ENCODE measurements around the gene SLC35E2B.
A peak's percentile ranks its signal among the peaks of the same experiment; 100 is the strongest.

Gene SLC35E2B

DNA sequence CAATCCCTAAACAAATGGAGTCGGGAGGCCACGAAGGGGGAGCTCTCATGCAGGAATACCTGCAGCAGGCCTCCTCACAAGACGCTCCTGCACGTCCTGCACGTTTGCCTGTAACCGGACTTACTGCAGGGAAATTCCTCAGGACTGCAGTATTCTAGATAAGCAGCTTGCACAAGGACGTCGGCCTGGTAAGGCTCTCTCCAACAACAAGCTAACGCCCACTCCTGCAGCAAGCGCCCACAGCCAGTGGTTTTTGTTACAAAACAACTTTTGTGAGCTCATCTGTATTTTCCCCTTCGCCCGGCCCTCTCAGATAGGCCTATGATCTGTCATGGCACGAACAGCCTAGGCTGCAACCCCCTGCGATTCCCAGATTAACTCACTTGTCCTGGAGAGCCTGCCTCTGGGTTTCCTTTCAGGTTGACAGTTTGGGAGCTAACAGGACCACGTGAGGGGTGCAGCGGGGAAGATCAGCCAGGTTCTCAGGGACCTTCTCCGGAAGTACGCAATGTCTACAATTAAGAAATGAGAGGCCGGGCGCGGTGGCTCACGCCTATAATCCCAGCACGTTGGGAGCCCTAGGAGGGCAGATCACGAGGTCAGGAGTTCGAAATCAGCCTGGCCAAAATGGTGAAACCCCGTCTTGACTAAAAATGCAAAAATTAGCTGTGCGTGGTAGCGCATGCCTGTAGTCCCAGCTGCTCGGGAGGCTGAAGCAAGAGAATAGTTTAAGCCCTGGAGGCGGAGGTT lies 78.2 kb downstream of the SLC35E2B start:
- Histone ChIP-seq H3K4me3 (ENCODE audit: low read depth, low read length, poor library complexity, severe bottlenecking) (peak overlapping the region; percentile 89), H3K36me3 (ENCODE audit: insufficient read depth, low read length) (no peaks in the 10 kb centered on the region; the same call in 1 of the 2 replicates), H3K4me2 (ENCODE audit: low read length) (peak overlapping the region; percentile 66), H3K4me1 (ENCODE audit: insufficient read depth, low read length, severe bottlenecking) (peaks cover 29% of the 10 kb centered on the region), H4K20me1 (ENCODE audit: insufficient read depth, low read length) (no peaks in the 10 kb centered on the region), H3K79me2 (ENCODE audit: insufficient read depth, low read length) (no peaks in the 10 kb centered on the region), H3K9ac (ENCODE audit: low read length) (peak overlapping the region; percentile 53), H3K27ac (ENCODE audit: low read depth, low read length, poor library complexity, severe bottlenecking) (no peak overlapping the region), H2AFZ (ENCODE audit: low read length) (no peak overlapping the region), H3F3A (ENCODE audit: insufficient read depth, low read length) (no peaks in the 10 kb centered on the region), H3K27me3 (ENCODE audit: insufficient read depth, low read length) (no peaks in the 10 kb centered on the region), H3K9me2 (ENCODE audit: low read depth, low read length) (no peaks in the 10 kb centered on the region), H3K9me3 (ENCODE audit: low read length) (no peaks in the 10 kb centered on the region)
- TF ChIP-seq EZH2 (IDR thresholded peaks at IDR 0.05; ENCODE audit: borderline replicate concordance, low read length) (no peak), CTCF (IDR thresholded peaks at IDR 0.05; ENCODE audit: low read length) (no peak)

GRCh38 chr1:1613509-1614082 lies 79.0 kb downstream of the SLC35E2B start:
- Histone ChIP-seq H3K9me2 (ENCODE audit: low read depth, low read length) (no peaks in the 10 kb centered on the region), H3K4me2 (ENCODE audit: low read length) (peak overlapping the region; percentile 66), H3K27ac (ENCODE audit: low read depth, low read length, poor library complexity, severe bottlenecking) (no peak overlapping the region), H3K4me1 (ENCODE audit: insufficient read depth, low read length, severe bottlenecking) (peaks cover 29% of the 10 kb centered on the region), H3K36me3 (ENCODE audit: insufficient read depth, low read length) (no peaks in the 10 kb centered on the region; the same call in 1 of the 2 replicates), H2AFZ (ENCODE audit: low read length) (no peak overlapping the region), H3K27me3 (ENCODE audit: insufficient read depth, low read length) (no peaks in the 10 kb centered on the region), H4K20me1 (ENCODE audit: insufficient read depth, low read length) (no peaks in the 10 kb centered on the region), H3K4me3 (ENCODE audit: low read depth, low read length, poor library complexity, severe bottlenecking) (peak overlapping the region; percentile 89), H3K9me3 (ENCODE audit: low read length) (no peaks in the 10 kb centered on the region), H3K9ac (ENCODE audit: low read length) (no peak overlapping the region), H3K79me2 (ENCODE audit: insufficient read depth, low read length) (no peaks in the 10 kb centered on the region), H3F3A (ENCODE audit: insufficient read depth, low read length) (no peaks in the 10 kb centered on the region)
- TF ChIP-seq EZH2 (IDR thresholded peaks at IDR 0.05; ENCODE audit: borderline replicate concordance, low read length) = no peak
- TF ChIP-seq CTCF (IDR thresholded peaks at IDR 0.05; ENCODE audit: low read length) = no peak

DNA sequence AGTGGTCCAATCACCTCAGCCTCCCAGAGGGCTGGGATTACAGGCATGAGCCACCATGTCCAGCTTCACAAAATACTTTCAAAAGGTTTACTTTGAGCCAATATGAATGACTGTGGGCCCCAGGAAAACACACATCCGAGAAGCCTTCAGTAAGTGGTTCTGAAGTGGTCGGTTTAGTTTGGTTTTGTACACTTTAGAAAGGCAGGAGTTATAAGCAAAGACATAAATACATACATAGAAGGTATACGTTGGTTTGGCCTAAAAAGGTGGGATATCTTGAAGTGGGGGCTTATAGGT lies 80.5 kb downstream of the SLC35E2B start:
- no peak overlapping the region for H3K4me3 ChIP-seq (ENCODE audit: low read depth, low read length, poor library complexity, severe bottlenecking)
- H3K79me2 ChIP-seq (ENCODE audit: insufficient read depth, low read length) = no peaks in the 10 kb centered on the region
- no peaks in the 10 kb centered on the region for H4K20me1 ChIP-seq (ENCODE audit: insufficient read depth, low read length)
- H3K9me3 ChIP-seq (ENCODE audit: low read length) = no peaks in the 10 kb centered on the region
- H3K36me3 ChIP-seq (ENCODE audit: insufficient read depth, low read length) = no peaks in the 10 kb centered on the region
- no peak overlapping the region for H3K9ac ChIP-seq (ENCODE audit: low read length)
- peaks cover 31% of the 10 kb centered on the region for H3K4me1 ChIP-seq (ENCODE audit: insufficient read depth, low read length, severe bottlenecking)
- H3K27me3 ChIP-seq (ENCODE audit: insufficient read depth, low read length) = no peaks in the 10 kb centered on the region
- no peak for TF ChIP-seq EZH2 (IDR thresholded peaks at IDR 0.05; ENCODE audit: borderline replicate concordance, low read length)
- TF ChIP-seq CTCF (IDR thresholded peaks at IDR 0.05; ENCODE audit: low read length) = no peak
- no peak overlapping the region for H3K4me2 ChIP-seq (ENCODE audit: low read length)
- no peak overlapping the region for H2AFZ ChIP-seq (ENCODE audit: low read length)
- H3F3A ChIP-seq (ENCODE audit: insufficient read depth, low read length) = no peaks in the 10 kb centered on the region
- no peaks in the 10 kb centered on the region for H3K9me2 ChIP-seq (ENCODE audit: low read depth, low read length)
- no peak overlapping the region for H3K27ac ChIP-seq (ENCODE audit: low read depth, low read length, poor library complexity, severe bottlenecking)
